ENCODE results near the gene FERMT2.

GRCh38 chr14:52862632-52863333, 88.1 kb downstream of the FERMT2 start:
- no peak for TF ChIP-seq POLR2A (IDR thresholded peaks at IDR 0.05)
- TF ChIP-seq, protein P1, sequence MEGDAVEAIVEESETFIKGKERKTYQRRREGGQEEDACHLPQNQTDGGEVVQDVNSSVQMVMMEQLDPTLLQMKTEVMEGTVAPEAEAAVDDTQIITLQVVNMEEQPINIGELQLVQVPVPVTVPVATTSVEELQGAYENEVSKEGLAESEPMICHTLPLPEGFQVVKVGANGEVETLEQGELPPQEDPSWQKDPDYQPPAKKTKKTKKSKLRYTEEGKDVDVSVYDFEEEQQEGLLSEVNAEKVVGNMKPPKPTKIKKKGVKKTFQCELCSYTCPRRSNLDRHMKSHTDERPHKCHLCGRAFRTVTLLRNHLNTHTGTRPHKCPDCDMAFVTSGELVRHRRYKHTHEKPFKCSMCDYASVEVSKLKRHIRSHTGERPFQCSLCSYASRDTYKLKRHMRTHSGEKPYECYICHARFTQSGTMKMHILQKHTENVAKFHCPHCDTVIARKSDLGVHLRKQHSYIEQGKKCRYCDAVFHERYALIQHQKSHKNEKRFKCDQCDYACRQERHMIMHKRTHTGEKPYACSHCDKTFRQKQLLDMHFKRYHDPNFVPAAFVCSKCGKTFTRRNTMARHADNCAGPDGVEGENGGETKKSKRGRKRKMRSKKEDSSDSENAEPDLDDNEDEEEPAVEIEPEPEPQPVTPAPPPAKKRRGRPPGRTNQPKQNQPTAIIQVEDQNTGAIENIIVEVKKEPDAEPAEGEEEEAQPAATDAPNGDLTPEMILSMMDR (IDR thresholded peaks at IDR 0.05), result no peak
